Stimulated activated CD4-positive, alpha-beta T cell treated with anti-CD3 and anti-CD28 coated beads, TNF-alpha, amount 100 ng/mL, for 48 hours (primary cell): ENCODE results near the gene HHIPL1.
"Not testable (repeated sequence)": the region's sequence is repeated elsewhere in the genome, so short reads cannot be mapped to it uniquely, and the experiment has no call there.

Source experiments
- DNase-seq, 3 donors: peaks; one replicate each; pipeline ENCODE4 v3.0.0-alpha.2; 2020; ENCODE audit warnings: low read depth in 3 of 3

The HHIPL1 gene

GRCh38 chr14:99660006-99660566 is 15.2 kb downstream of the HHIPL1 start:
- no peak for DNase-seq

GRCh38 chr14:99660794-99661193 is 15.9 kb downstream of the HHIPL1 start:
- DNase-seq, result no peak

DNA sequence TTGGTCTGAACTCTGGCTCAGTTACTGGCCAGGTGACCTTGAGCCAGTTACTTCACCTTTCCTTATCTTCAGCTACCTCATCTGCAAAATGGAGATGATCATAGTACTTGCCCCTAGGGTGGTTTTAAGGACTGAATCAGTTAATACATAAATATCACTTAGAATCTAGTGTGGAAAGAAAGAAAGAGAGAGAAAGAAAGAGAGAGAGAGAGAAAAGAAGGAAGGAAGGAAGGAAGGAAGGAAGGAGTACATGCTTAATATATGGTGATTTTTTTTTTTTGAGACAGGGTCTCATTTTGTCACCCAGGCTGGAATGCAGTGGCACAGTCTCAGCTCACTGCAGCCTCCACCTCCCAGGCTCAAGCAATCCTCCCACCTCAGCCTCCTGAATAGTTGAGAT is 16.3 kb downstream of the HHIPL1 start:
- DNase-seq, result not testable (repeated sequence)

DNA sequence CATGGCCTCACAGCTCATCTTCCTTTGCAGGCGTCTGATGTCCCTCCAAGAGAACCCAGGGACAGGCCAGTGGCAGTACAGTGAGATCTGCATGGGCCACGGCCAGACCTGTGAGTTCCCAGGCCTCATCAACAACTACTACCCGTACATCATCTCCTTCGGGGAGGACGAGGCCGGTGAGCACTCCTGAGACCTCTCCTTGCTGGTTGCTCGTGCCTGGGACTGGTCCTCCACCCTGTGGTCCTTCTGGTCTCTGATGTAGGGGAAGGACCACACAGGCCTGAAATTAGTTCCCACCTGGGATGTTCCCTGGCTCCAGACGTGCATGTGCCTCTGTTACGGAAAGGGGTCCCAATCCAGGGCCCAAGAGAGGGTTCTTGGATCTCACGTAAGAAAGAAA is 17.9 kb downstream of the HHIPL1 start:
- no peak for DNase-seq

GRCh38 chr14:99663386-99664057 is 18.6 kb downstream of the HHIPL1 start:
- DNase-seq, result no peak

GRCh38 chr14:99664058-99664936 is 19.4 kb downstream of the HHIPL1 start:
- no peak for DNase-seq

DNA sequence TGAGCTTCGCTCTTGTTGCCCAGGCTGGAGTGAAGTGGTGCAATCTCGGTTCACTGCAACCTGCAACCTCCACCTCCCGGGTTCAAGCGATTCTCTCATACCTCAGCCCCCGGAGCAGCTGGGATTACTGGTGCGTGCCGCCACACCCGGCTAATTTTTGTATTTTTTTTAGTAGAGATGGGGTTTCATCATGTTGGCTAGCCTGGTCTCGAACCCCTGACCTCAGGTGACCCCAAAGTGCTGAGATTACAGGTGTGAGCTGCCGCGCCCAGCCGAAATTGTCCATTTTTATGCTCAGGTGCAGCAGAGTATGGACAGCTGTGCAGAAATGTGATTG is 20.0 kb downstream of the HHIPL1 start:
- DNase-seq, result no peak

GRCh38 chr14:99666533-99666932 is 21.6 kb downstream of the HHIPL1 start:
- no peak for DNase-seq

DNA sequence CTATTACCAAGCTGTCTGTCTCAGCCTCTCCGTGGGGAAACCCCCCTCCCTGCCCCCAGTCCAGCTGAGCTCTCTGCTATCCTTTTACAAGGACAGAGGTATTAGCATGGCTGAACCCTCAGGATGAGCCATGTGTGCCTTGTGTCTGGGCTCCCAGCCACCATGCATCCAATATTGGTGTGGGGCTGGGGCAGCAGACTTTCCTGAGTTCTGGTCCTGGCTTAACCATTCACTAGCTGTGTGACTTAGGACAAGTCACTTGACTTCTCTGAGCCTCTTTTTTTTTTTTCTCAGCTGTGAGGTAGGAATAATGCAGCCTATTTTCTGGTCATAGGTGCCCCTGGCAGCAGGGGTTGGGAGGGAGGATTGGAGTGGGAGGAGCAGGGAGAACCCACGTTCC is 22.1 kb downstream of the HHIPL1 start:
- DNase-seq, result no peak

- DNase-seq, result no peak
Measured at GRCh38 chr14:99667821-99668220, 22.9 kb downstream of the HHIPL1 start.

GRCh38 chr14:99668307-99669295 is 23.7 kb downstream of the HHIPL1 start:
- no peak for DNase-seq

GRCh38 chr14:99670361-99671234 is 25.7 kb downstream of the HHIPL1 start:
- DNase-seq, result no peak

GRCh38 chr14:99671235-99672224 is 26.6 kb downstream of the HHIPL1 start:
- no peak for DNase-seq

DNA sequence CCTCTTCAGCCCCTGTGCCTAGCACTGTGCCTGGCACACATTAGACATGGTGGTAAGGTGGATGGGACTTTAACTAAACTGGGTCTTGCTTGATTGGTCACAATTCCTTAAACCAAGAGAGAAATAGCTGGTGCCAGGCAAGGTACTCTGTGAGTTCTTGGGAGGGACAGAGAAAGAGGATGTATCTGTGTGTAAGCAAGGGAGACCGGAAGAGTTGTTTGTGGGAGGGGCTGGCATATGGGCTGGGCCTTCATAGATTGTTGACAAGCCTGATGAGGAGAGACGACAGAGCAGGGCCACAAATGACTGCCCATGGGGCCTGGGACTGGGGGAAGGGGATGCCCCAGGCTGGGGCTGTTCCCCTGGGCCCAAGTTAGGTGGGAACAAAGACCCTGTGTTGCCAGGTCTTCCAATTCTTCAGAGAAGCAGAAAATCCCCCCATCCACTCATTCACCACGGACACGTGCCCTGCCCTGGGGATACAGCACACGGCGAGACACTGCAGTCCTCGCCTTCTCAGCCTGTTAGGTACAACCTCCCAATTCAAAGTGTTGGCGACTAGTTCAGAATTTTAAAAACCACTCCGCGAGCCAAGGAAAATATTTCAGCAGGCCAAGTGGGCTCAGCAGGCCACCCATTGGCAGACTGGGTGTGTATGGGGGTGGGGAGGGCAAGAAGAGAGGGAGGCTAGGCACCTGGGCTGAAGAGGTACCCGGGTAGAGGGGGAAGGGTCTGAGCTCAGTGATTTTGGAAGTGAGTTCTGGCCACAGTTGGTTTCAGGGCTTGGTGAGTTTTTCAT is 27.8 kb downstream of the HHIPL1 start:
- no peak for DNase-seq

DNA sequence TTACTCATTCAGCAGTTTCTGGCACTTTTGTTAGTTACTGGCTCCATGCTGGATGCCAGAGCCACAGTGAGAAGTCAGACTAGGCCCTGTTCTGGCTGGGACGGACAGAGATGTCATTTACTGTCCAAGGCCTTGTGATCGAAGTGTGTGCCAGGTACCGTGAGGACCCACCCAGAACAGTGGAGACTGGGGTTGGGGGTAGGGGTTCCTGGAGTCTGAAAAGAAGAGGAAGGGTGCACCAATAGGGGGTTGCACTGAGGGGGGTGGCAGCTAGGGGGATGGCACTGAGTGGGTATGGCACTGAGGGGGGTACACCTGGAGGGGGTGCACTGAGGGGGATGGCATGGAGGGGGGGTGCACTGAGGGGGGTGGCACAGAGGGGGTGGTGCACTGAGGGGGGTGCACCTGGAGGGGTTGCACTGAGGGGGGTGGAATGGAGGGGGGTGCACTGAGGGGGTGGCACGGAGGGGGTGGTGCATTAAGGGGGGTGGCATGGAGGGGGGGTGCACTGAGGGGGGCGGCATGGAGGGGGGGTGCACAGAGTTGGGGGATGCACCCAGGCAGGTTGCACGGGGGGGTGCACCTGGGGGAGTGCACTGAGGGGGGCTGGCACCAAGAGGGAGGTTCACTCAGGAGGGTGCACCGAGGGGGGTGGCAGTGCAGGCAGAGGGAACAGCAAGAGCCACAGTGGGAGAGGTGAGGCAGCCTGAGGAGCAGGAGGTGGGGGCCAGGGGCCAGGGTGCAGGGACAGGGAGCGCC is 28.6 kb downstream of the HHIPL1 start:
- no peak for DNase-seq

DNA sequence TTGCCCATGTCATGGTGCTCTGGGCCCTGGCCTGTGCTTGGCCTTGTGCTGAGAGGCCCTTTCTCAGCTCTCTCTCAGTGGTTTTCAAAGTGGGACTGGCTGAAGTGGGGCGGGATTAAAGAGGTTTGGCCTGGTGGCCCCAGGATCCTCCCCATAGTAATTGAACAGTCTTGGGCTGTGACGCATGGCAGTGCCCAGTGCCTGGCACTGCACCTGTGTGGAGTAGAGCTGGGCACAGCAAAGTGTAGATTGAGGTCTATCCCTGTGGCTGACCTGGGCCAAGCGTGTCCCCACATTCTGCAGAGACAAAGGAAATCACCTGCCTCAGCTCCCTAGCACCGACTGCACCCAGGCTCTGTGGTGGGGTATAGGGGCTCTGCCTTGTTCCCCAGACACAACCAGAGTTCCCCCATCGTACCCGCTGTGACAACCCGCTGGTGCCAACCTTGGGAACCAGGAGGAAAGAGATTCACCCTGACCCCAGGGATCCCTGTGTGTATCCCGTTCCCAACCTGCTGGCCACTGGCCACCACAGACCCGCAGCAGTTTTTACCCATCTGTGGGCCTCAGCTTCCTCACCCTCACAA is 29.2 kb downstream of the HHIPL1 start:
- DNase-seq, result no peak

- DNase-seq, result no peak
Measured at GRCh38 chr14:99674776-99675381, 29.9 kb downstream of the HHIPL1 start.
